ENCODE results near the gene RPIA. TPM values are rescaled to one million over a fixed set of nuclear protein-coding genes. Genes with fewer than 3 reads are reported as not detected.
A peak's percentile ranks its signal among the peaks of the same experiment; 100 is the strongest.

Gene RPIA
- total and polyA plus RNA-seq, 9 of the 15 experiments (the other 6 are each of a cell fraction or from before 2014, with no cell fraction given): 7.8 to 41.2 (median 25.8) TPM

DNA sequence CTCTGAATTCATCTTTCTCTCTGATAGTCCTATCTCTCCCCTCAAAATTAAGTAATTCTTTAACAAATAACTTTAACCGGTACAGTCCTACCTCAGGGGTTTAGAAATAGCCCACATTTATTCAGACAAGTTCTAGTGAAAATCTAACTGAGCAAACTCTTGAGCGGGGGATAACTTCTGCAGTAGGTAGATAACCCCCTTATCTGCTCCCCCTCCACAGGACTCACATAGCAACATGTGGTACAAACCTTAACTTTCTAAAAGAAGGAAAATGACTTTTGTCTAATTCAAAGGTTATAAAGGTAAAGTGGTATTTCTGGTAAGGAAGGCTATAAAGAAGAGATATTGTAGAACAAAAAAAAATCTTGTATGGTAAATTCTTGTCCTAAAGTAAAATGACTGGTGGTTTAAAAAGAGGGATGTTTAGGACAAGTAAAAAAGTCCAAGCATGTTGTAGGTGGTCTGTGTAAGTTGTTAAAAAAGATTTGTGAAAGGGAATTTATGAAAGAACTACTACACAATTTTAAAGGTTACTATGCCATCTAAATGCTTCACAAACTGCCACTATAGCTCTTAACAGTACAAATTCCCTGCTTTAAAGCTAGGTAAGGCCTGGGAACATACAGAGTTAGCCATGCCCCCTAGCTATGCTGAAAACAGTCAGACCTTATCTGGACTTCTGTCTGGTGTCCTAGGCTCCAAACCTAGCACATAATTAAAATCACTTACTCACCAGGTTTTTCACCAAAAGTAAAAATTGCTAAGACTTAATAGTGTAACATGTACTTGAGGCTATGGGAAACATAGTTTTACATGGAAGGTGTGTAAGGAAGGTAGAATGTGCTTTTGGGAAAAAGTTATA lies 8.1 kb upstream of the RPIA start (continued):
- TF ChIP-seq, protein P1, sequence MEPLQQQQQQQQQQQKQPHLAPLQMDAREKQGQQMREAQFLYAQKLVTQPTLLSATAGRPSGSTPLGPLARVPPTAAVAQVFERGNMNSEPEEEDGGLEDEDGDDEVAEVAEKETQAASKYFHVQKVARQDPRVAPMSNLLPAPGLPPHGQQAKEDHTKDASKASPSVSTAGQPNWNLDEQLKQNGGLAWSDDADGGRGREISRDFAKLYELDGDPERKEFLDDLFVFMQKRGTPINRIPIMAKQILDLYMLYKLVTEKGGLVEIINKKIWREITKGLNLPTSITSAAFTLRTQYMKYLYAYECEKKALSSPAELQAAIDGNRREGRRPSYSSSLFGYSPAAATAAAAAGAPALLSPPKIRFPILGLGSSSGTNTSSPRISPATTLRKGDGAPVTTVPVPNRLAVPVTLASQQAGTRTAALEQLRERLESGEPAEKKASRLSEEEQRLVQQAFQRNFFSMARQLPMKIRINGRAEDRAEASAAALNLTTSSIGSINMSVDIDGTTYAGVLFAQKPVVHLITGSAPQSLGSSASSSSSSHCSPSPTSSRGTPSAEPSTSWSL (CRISPR knock-in tag; IDR thresholded peaks at IDR 0.05; ENCODE audit: borderline replicate concordance): no peak
- TF ChIP-seq, protein P2, sequence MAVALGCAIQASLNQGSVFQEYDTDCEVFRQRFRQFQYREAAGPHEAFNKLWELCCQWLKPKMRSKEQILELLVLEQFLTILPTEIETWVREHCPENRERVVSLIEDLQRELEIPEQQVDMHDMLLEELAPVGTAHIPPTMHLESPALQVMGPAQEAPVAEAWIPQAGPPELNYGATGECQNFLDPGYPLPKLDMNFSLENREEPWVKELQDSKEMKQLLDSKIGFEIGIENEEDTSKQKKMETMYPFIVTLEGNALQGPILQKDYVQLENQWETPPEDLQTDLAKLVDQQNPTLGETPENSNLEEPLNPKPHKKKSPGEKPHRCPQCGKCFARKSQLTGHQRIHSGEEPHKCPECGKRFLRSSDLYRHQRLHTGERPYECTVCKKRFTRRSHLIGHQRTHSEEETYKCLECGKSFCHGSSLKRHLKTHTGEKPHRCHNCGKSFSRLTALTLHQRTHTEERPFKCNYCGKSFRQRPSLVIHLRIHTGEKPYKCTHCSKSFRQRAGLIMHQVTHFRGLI (CRISPR knock-in tag; IDR thresholded peaks at IDR 0.05): no peak
- no peak for TF ChIP-seq RBM14 (IDR thresholded peaks at IDR 0.05; ENCODE audit: borderline replicate concordance, insufficient read depth, low read depth, low read length)
- TF ChIP-seq MYBL2 (IDR thresholded peaks at IDR 0.05; ENCODE audit: low read depth): no peak
- no peak for TF ChIP-seq MYBL2 (CRISPR knock-in tag; IDR thresholded peaks at IDR 0.05; ENCODE audit: borderline replicate concordance)

DNA sequence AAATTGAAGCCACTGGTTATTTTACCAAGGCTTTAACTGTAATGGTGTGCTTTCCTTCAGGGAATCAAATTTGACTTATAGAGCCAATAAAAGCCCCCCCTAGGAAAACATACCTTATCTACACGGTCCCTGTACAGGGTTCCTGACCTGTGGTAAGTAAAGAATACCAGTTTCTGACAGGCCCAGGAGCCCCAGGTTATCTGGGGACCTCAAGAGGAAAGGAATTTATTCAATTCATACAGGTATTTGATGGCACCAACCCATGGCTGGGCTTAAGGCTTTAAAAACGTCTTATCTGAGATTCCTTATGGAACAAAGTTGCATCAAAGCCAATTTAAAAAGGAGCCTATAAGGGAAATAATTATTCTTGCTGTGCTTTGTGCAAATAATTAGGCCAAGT lies 7.0 kb upstream of the RPIA start:
- Histone ChIP-seq H3K27ac (ENCODE audit: extremely low read depth, low read depth, low read length) (no peak overlapping the region), H3K79me2 (ENCODE audit: control insufficient read depth, insufficient read depth, low read length) (peaks cover 4% of the 10 kb centered on the region; the same call in 1 of the 3 replicates), H3K4me1 (replicated peaks in 1 of 2; ENCODE audit: control insufficient read depth in 2 of 2, insufficient read depth in 2 of 2, low read length in 2 of 2) (peaks cover 13 to 29% of the 10 kb centered on the region in 2 experiments; a peak in 4 of 5 replicates), H3K9me1 (ENCODE audit: control insufficient read depth, insufficient read depth, low read length) (no peaks in the 10 kb centered on the region), H3K4me2 (ENCODE audit: insufficient read depth, low read length) (no peak overlapping the region), H4K20me1 (replicated peaks; ENCODE audit: control insufficient read depth, insufficient read depth, low read length) (no peaks in the 10 kb centered on the region), H3K36me3 (ENCODE audit: control insufficient read depth, insufficient read depth, low read length) (peaks cover 6% of the 10 kb centered on the region; the same call in 2 of the 3 replicates), H2AFZ (ENCODE audit: low read depth, low read length) (no peak overlapping the region), H3K9me3 (replicated peaks; ENCODE audit: control insufficient read depth, insufficient read depth, low read depth, low read length) (no peaks in the 10 kb centered on the region), H3K9ac (ENCODE audit: insufficient read depth in 1 of 2, low read depth in 2 of 2, low read length in 2 of 2) (no peak overlapping the region), H3K27me3 (ENCODE audit: control insufficient read depth in 2 of 2, insufficient read depth in 2 of 2, low read length in 2 of 2) (no peaks in the 10 kb centered on the region), H3K4me3 (no peak overlapping the region)
- CTCF ChIA-PET (ENCODE audit: low intra/inter-chr PET ratio): no interaction called here
- ATAC-seq: 0 out of 3 replicates have a peak, but pooled peaks have one; percentile 8
- in situ Hi-C loops (cut with MboI) (no loop called here), intact Hi-C loops (cut with micrococcal nuclease) (no loop called here)
- FAIRE-seq: no peak
- 0% methylated on average over 2 of the region's 2 CpGs for WGBS (ENCODE audit: insufficient coverage, low coverage, missing lambda C conversion rate)
- DNase-seq (ENCODE audit: extremely low read depth in 1 of 4, low spot score in 3 of 4): peak in 1 of 4 experiments; percentile 40
- POLR2A ChIA-PET: no interaction called here
- BruUV-seq (replicated peaks): no TSS peak
- TF ChIP-seq NFYB (IDR thresholded peaks at IDR 0.05; ENCODE audit: extremely low read depth, insufficient read length): no peak
- no peak for TF ChIP-seq SP2 (IDR thresholded peaks at IDR 0.05; ENCODE audit: extremely low read depth, low read depth, low read length, poor library complexity, severe bottlenecking)
- peak; percentile 19; the same call in 1 of the 2 replicates for TF ChIP-seq ARID1B (IDR thresholded peaks at IDR 0.05)
- no peak for TF ChIP-seq ETS2 (tag; IDR thresholded peaks at IDR 0.05; ENCODE audit: borderline replicate concordance, poor library complexity, severe bottlenecking)
- no peak for TF ChIP-seq POLR2AphosphoS2 (IDR thresholded peaks at IDR 0.05; ENCODE audit: low read length)
- no peak for TF ChIP-seq POLR2A (conservative IDR thresholded peaks at IDR 0.05)
- TF ChIP-seq NFRKB (IDR thresholded peaks at IDR 0.05; ENCODE audit: low read depth): no peak
- peak; percentile 53; the same call in 1 of the 2 replicates for TF ChIP-seq CBFA2T2 (conservative IDR thresholded peaks at IDR 0.05)
- TF ChIP-seq ZFP1 (CRISPR knock-in tag; IDR thresholded peaks at IDR 0.05): no peak
- no peak for TF ChIP-seq COPS2 (conservative IDR thresholded peaks at IDR 0.05)
- TF ChIP-seq, protein P3, sequence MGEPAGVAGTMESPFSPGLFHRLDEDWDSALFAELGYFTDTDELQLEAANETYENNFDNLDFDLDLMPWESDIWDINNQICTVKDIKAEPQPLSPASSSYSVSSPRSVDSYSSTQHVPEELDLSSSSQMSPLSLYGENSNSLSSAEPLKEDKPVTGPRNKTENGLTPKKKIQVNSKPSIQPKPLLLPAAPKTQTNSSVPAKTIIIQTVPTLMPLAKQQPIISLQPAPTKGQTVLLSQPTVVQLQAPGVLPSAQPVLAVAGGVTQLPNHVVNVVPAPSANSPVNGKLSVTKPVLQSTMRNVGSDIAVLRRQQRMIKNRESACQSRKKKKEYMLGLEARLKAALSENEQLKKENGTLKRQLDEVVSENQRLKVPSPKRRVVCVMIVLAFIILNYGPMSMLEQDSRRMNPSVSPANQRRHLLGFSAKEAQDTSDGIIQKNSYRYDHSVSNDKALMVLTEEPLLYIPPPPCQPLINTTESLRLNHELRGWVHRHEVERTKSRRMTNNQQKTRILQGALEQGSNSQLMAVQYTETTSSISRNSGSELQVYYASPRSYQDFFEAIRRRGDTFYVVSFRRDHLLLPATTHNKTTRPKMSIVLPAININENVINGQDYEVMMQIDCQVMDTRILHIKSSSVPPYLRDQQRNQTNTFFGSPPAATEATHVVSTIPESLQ (CRISPR knock-in tag; IDR thresholded peaks at IDR 0.05): no peak
